Tibial artery (tissue), 4 donors: ENCODE data around the gene CRYL1.

Source experiments
- DNase-seq, 2 donors: peaks; one replicate each; pipeline ENCODE4 v3.0.0-alpha.2; 2019
- H3K27ac ChIP-seq, 2 donors: fragments of 200-600 bp; sonication (generic) in 1 of 2; 1 replicate in 1 of 2; 2 replicates in 1 of 2; pipeline ENCODE4 v1.5.1; 2018 to 2019; ENCODE audit warnings: mild to moderate bottlenecking in 1 of 2
- H3K27me3 ChIP-seq, 2 donors: fragments of 200-600 bp; sonication (generic) in 1 of 2; one replicate each; pipeline versions ENCODE4 v1.5.1 to v1.6.0; 2016 to 2019
- H3K36me3 ChIP-seq, 3 donors: fragments of 200-600 bp; sonication (generic) in 2 of 3; one replicate each; pipeline ENCODE4 v1.5.1; 2016 to 2019; ENCODE audit warnings: mild to moderate bottlenecking in 2 of 3
- H3K4me1 ChIP-seq, 4 donors: fragments of 200-600 bp; sonication (generic) in 2 of 4; 1 replicate in 3 of 4; 2 replicates in 1 of 4; pipeline ENCODE4 v1.5.1; 2016 to 2019
- H3K4me3 ChIP-seq, 2 donors: fragments of 200-600 bp; sonication (generic) in 1 of 2; 1 replicate in 1 of 2; 2 replicates in 1 of 2; pipeline ENCODE4 v1.5.1; 2018 to 2019; ENCODE audit warnings: mild to moderate bottlenecking in 2 of 2
- H3K9me3 ChIP-seq, 3 donors: fragments of 200-600 bp; sonication (generic) in 1 of 3; one replicate each; pipeline ENCODE4 v1.5.1; 2016 to 2019
- intact Hi-C: fragments of 100-400 bp; cut with DNase I; formaldehyde crosslinking; loops from one replicate; pipeline ENCODE4 v1.15.0; 2023; ENCODE audit warnings: low total_unique reads
- TF ChIP-seq, protein P1 (sequence below), 2 experiments: fragments of 200-600 bp in 1 of 2; fragments of 450-650 bp in 1 of 2; IDR thresholded peaks; one replicate each; pipeline ENCODE4 v1.5.1; 2017 to 2019; ENCODE audit warnings: antibody characterized with exemption in 2 of 2, mild to moderate bottlenecking in 1 of 2, moderate library complexity in 1 of 2

The CRYL1 gene

DNA sequence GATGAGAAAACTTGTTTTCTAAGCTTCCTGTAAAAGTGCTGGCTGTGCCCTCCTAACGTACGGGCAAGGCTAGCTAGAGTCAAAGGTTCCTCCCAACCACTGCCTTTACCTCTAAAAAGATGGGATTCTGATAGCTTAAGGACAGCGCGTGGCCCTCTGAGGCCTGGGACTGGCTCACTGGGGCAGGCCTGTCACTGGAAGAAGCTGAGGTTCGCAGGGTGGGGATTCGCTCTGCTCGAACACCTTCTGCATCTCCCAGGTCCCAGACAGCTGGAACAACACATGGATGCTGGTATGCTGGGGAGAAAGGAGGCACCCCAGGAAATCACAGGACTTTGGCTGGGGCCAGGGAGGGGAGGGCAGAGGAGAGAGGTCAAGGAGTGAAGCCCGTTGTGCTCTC lies 53.1 kb downstream of the CRYL1 start:
- no peaks in the 10 kb centered on the region for H3K27me3 ChIP-seq
- DNase-seq: no peak
- intact Hi-C loops: no loop called here
- H3K27ac ChIP-seq: no peak overlapping the region
- TF ChIP-seq, protein P1, sequence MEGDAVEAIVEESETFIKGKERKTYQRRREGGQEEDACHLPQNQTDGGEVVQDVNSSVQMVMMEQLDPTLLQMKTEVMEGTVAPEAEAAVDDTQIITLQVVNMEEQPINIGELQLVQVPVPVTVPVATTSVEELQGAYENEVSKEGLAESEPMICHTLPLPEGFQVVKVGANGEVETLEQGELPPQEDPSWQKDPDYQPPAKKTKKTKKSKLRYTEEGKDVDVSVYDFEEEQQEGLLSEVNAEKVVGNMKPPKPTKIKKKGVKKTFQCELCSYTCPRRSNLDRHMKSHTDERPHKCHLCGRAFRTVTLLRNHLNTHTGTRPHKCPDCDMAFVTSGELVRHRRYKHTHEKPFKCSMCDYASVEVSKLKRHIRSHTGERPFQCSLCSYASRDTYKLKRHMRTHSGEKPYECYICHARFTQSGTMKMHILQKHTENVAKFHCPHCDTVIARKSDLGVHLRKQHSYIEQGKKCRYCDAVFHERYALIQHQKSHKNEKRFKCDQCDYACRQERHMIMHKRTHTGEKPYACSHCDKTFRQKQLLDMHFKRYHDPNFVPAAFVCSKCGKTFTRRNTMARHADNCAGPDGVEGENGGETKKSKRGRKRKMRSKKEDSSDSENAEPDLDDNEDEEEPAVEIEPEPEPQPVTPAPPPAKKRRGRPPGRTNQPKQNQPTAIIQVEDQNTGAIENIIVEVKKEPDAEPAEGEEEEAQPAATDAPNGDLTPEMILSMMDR (IDR thresholded peaks at IDR 0.05): no peak
- H3K36me3 ChIP-seq: peaks cover 0 to 5% (median 5%) of the 10 kb centered on the region in 3 donors
- H3K4me3 ChIP-seq: no peak overlapping the region
- H3K9me3 ChIP-seq: no peaks in the 10 kb centered on the region
- H3K4me1 ChIP-seq: no peaks in the 10 kb centered on the region

DNA sequence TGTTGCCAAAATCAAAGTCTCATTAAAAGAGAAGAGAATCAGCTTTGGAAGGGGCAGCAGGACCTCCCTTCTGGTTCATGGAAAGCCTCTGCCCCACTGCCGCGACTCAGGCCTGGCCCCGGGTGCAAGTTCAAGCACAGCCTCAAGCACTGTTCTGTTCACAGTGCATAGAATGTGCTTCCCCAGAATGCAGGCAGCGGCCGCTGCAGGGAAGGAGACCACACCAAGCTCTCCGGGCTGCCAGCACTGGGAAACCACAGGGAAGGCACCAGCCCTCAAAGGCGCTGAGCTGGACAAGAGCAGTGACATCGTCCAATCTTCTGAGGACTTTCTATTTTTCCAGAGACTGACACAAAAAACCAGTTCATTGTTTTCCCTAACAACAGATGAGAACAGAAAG lies 55.5 kb downstream of the CRYL1 start:
- intact Hi-C loops: no loop called here
- Histone ChIP-seq H3K9me3 (no peaks in the 10 kb centered on the region), H3K4me1 (no peaks in the 10 kb centered on the region), H3K27me3 (no peaks in the 10 kb centered on the region), H3K27ac (no peak overlapping the region), H3K4me3 (no peak overlapping the region), H3K36me3 (peaks cover 0 to 5% (median 5%) of the 10 kb centered on the region in 3 donors)
- TF ChIP-seq, protein P1 (IDR thresholded peaks at IDR 0.05): no peak
- DNase-seq: no peak

DNA sequence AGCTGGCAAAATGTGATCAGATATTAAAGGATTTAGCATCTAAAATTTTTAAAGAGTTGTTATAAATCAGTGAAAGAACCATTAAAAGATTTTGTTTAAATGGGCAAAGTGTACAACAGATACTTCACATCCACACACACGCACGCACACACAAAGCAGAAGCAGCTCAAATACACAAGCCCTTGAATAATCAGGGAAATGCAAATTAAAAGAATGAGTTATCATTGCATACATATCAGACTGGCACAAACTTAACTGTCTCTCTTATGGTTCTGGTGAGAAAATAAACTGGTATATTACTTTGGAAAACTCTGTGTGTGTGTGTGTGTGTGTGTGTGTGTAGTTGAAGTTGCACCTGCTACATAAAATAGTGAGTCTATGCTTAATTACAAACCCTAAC lies 59.3 kb downstream of the CRYL1 start:
- no peaks in the 10 kb centered on the region for H3K27me3 ChIP-seq
- no peak for DNase-seq
- H3K4me3 ChIP-seq: no peak overlapping the region
- peaks cover 0 to 5% (median 0%) of the 10 kb centered on the region in 3 donors for H3K36me3 ChIP-seq
- H3K4me1 ChIP-seq: no peaks in the 10 kb centered on the region
- intact Hi-C loops: loop anchor here (1.0 kb wide), 1 partner anchor 65 kb away; no protein-coding TSS in a partner anchor
- TF ChIP-seq, protein P1 (IDR thresholded peaks at IDR 0.05): no peak
- H3K27ac ChIP-seq: no peak overlapping the region
- no peaks in the 10 kb centered on the region for H3K9me3 ChIP-seq

DNA sequence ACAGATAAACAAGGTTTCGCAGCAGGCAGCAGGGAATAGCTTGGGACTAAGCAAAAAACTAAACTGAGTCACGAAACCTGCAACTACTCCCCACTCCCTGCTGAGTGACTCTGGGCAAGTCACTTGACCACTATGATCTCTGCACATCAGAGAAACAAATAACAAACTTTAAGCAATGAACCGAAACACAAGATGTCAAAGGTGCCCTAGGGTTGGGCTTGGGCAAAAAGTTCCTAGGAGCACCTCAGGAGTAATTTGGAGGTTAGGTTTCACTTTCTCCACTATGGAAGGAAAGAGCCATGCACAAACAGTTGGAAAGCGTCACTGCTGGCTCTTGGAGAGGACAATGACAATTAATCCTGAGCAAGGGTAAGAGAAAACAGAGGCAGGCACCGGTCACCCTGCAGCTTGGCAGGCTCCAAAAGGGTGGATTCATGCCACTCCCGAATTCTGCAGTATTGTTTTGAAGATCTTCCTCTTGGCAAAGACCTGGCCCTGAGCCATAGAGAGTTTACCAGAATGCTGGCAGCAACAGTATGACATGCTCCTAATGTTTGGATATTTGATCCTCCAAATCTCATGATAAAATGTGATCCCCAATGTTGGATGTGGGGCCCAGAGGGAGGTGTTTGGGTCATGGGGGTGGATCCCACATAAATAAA lies 60.3 kb downstream of the CRYL1 start:
- Histone ChIP-seq H3K27ac (no peak overlapping the region), H3K4me3 (no peak overlapping the region), H3K9me3 (no peaks in the 10 kb centered on the region), H3K4me1 (no peaks in the 10 kb centered on the region), H3K27me3 (no peaks in the 10 kb centered on the region), H3K36me3 (peaks cover 0 to 5% (median 0%) of the 10 kb centered on the region in 3 donors)
- TF ChIP-seq, protein P1 (IDR thresholded peaks at IDR 0.05): no peak
- intact Hi-C loops: no loop called here
- no peak for DNase-seq

DNA sequence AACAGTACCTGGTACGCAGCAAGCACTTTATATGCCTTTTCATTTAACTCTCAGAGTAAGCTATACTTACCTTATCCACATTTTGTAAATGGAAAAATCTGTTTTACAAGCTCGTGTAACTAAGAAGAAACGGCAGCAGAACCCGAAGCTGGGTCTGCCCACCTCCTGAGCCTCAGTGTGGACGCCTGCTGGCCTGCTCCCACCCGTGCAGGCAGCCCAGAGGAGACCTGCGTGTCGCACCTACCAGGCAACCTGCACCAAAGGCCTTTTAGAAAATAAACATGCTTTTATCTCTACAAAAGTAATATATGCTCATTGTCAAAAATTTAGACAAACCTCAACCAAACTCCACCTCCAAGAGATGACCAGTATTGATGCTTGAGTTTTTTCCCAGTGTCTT lies 62.7 kb downstream of the CRYL1 start:
- no peak for DNase-seq

More for the DNA sequence above, 62.7 kb downstream of the CRYL1 start:
- Histone ChIP-seq H3K27me3 (no peaks in the 10 kb centered on the region), H3K36me3 (no peaks in the 10 kb centered on the region), H3K4me1 (no peaks in the 10 kb centered on the region), H3K4me3 (no peak overlapping the region), H3K9me3 (no peaks in the 10 kb centered on the region), H3K27ac (no peak overlapping the region)
- intact Hi-C loops: no loop called here
- TF ChIP-seq, protein P1 (IDR thresholded peaks at IDR 0.05): no peak
